GM23338 (cell line): ENCODE measurements around the gene PORCN. TPM values are rescaled to one million over a fixed set of nuclear protein-coding genes. Genes with fewer than 3 reads are reported as not detected.

Experiments
- ATAC-seq: fragments of 200-7000 bp; cut with Tn5 transposase; 3 replicates; pipeline ENCODE4 v1.9.1; 2020
- DNase-seq: peaks from one replicate; pipeline ENCODE4 v3.0.0-alpha.2; 2015; ENCODE audit warnings: low spot score
- H2AFZ ChIP-seq: fragments of 200-600 bp; sonication (generic); 2 replicates; pipeline ENCODE4 v1.8.0; 2016; ENCODE audit warnings: antibody characterized with exemption, mild to moderate bottlenecking, moderate library complexity
- H3F3A ChIP-seq: fragments of 200-600 bp; sonication (generic); replicated peaks from 2 replicates; pipeline ENCODE4 v1.8.0; 2017; ENCODE audit warnings: antibody characterized with exemption, mixed run types, low read depth
- H3K27ac ChIP-seq: fragments of 200-600 bp; sonication (generic); 2 replicates; pipeline ENCODE4 v1.6.1; 2016; ENCODE audit warnings: low read depth
- H3K27me3 ChIP-seq: fragments of 200-600 bp; sonication (generic); 2 replicates; pipeline ENCODE4 v1.8.0; 2016; ENCODE audit warnings: mild to moderate bottlenecking, mixed run types, moderate library complexity; ENCODE audit not compliant: insufficient read depth
- H3K36me3 ChIP-seq: fragments of 200-600 bp; sonication (generic); 2 replicates; pipeline ENCODE4 v1.8.0; 2016; ENCODE audit warnings: mild to moderate bottlenecking; ENCODE audit not compliant: insufficient read depth
- H3K4me1 ChIP-seq: fragments of 200-600 bp; sonication (generic); 2 replicates; pipeline ENCODE4 v1.8.0; 2016; ENCODE audit warnings: mild to moderate bottlenecking, moderate library complexity; ENCODE audit not compliant: insufficient read depth
- H3K4me2 ChIP-seq: fragments of 200-600 bp; sonication (generic); 2 replicates; pipeline ENCODE4 v1.7.1; 2017; ENCODE audit warnings: mixed run types
- H3K4me3 ChIP-seq: fragments of 200-600 bp; sonication (generic); 2 replicates; pipeline ENCODE4 v1.6.1; 2016; ENCODE audit warnings: mixed run types
- H3K79me2 ChIP-seq: fragments of 200-600 bp; sonication (generic); replicated peaks from 2 replicates; pipeline ENCODE4 v1.8.0; 2017; ENCODE audit warnings: mild to moderate bottlenecking; ENCODE audit not compliant: insufficient read depth
- H3K9me2 ChIP-seq: fragments of 200-600 bp; sonication (generic); 2 replicates; pipeline ENCODE4 v1.8.0; 2017; ENCODE audit not compliant: insufficient read depth
- H4K20me1 ChIP-seq: fragments of 200-600 bp; sonication (generic); replicated peaks from 2 replicates; pipeline ENCODE4 v1.8.0; 2017; ENCODE audit warnings: mild to moderate bottlenecking; ENCODE audit not compliant: insufficient read depth
- H3K27ac Mint-ChIP-seq: 2 replicates; pipeline ENCODE4 v1.8.0; 2020; ENCODE audit warnings: inconsistent platforms, mild to moderate bottlenecking, moderate library complexity, mixed read lengths
- H3K27me3 Mint-ChIP-seq: 3 replicates; pipeline ENCODE4 v1.8.0; 2022; ENCODE audit warnings: low read depth, mild to moderate bottlenecking, moderate library complexity, mixed read lengths, inconsistent platforms; ENCODE audit not compliant: insufficient read depth, poor library complexity
- H3K36me3 Mint-ChIP-seq: 3 replicates; pipeline ENCODE4 v1.8.0; 2021; ENCODE audit warnings: low read depth, mild to moderate bottlenecking, inconsistent platforms, moderate library complexity, mixed read lengths
- H3K4me1 Mint-ChIP-seq: 3 replicates; pipeline ENCODE4 v1.8.0; 2020; ENCODE audit warnings: mild to moderate bottlenecking, inconsistent platforms, mixed read lengths
- H3K4me3 Mint-ChIP-seq: 3 replicates; pipeline ENCODE4 v1.8.0; 2021; ENCODE audit warnings: moderate library complexity, mild to moderate bottlenecking, inconsistent platforms, mixed read lengths
- H3K9me3 Mint-ChIP-seq: 3 replicates; pipeline ENCODE4 v1.8.0; 2020; ENCODE audit warnings: moderate library complexity, mild to moderate bottlenecking, inconsistent platforms, mixed read lengths
- CREB1 ChIP-seq: fragments of 250-450 bp; sonication (Bioruptor Pico); IDR thresholded peaks from 2 replicates; pipeline ENCODE4 v1.5.0; 2020; ENCODE audit warnings: low read depth, mild to moderate bottlenecking, moderate library complexity
- EZH2 ChIP-seq: fragments of 200-600 bp; sonication (generic); IDR thresholded peaks from one replicate; pipeline ENCODE4 v1.8.0; 2017; ENCODE audit warnings: antibody characterized with exemption, mild to moderate bottlenecking, low read depth; ENCODE audit not compliant: unreplicated experiment
- EZH2phosphoT487 ChIP-seq: fragments of 200-600 bp; sonication (generic); IDR thresholded peaks from one replicate; pipeline ENCODE4 v1.8.1; 2018; ENCODE audit warnings: antibody characterized with exemption; ENCODE audit not compliant: unreplicated experiment
- NANOG ChIP-seq: IDR thresholded peaks from 2 replicates; pipeline ENCODE4 v1.6.1; 2016; ENCODE audit warnings: antibody characterized with exemption, borderline replicate concordance
- POLR2AphosphoS5 ChIP-seq: IDR thresholded peaks from 2 replicates; pipeline ENCODE4 v1.6.1; 2016; ENCODE audit warnings: antibody characterized with exemption, low read depth
- STAT1 ChIP-seq: IDR thresholded peaks from one replicate; pipeline ENCODE4 v1.6.1; 2016; ENCODE audit warnings: antibody characterized with exemption; ENCODE audit not compliant: unreplicated experiment
- ZNF114 ChIP-seq: fragments of 250-450 bp; sonication (Bioruptor Pico); IDR thresholded peaks from 2 replicates; pipeline ENCODE4 v1.5.0; 2020; ENCODE audit warnings: mild to moderate bottlenecking, moderate library complexity
- ZNF331 ChIP-seq: fragments of 250-450 bp; sonication (Bioruptor Pico); IDR thresholded peaks from 2 replicates; pipeline ENCODE4 v1.5.0; 2020; ENCODE audit warnings: low read depth, mild to moderate bottlenecking, moderate library complexity
- polyA plus RNA-seq: library from polyadenylated mRNA; unstranded; fragments of >200 nt; fragmentation: Nextera tagmentation; extraction: Ambion mirVana; gene quantifications from 2 replicates; pipeline ENCODE4 v1.2.1, GENCODE V29; 2016
- total RNA-seq: library from RNA; depleted of rRNA; stranded (reverse); fragments of >200 nt; shearing (Covaris generic); gene quantifications from 2 replicates; pipeline ENCODE4 v1.2.3, GENCODE V29; 2014
- TF ChIP-seq, protein P1 (sequence below): IDR thresholded peaks from one replicate; pipeline ENCODE4 v1.6.1; 2018; ENCODE audit warnings: antibody characterized with exemption; ENCODE audit not compliant: unreplicated experiment
- TF ChIP-seq, protein P2 (sequence below): IDR thresholded peaks from 2 replicates; pipeline ENCODE4 v1.6.1; 2016; ENCODE audit warnings: antibody characterized with exemption
- TF ChIP-seq, protein P3 (sequence below): fragments of 250-450 bp; sonication (Bioruptor Pico); IDR thresholded peaks from 2 replicates; pipeline ENCODE4 v1.5.0; 2020; ENCODE audit warnings: mild to moderate bottlenecking, moderate library complexity

The PORCN gene
- total and polyA plus RNA-seq, 2 experiments from 2014 or later, result 19.4 to 28.5 TPM

DNA sequence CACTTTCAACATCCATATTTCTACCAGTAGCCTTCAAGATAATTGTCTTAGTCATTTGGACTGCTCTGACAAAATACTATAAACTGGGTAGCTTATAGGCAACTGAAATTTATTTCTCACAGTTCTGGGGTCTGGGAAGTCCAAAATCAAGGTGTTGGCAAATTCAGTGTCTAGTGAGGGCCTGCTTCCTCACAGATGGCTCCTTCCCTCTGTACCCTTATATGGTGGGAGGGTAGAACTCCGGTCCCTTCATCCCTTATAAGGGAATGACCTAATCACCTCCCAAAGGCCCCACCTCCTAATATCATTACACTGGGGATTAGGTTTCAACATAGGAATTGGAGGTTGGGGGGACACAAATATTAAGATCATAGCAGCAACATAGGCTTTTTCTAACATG, 23.4 kb downstream of the PORCN start:
- Histone ChIP-seq H2AFZ (no peak overlapping the region), H3K9me2 (no peaks in the 10 kb centered on the region), H4K20me1 (no peaks in the 10 kb centered on the region), H3K79me2 (no peaks in the 10 kb centered on the region), H3K27ac (no peak overlapping the region), H3K36me3 (no peaks in the 10 kb centered on the region; the same call in 1 of the 2 replicates), H3F3A (no peaks in the 10 kb centered on the region), H3K4me3 (no peak overlapping the region), H3K4me1 (no peaks in the 10 kb centered on the region), H3K4me2 (no peak overlapping the region), H3K27me3 (no peaks in the 10 kb centered on the region)
- Mint-ChIP-seq H3K9me3 (no peaks in the 10 kb centered on the region), H3K36me3 (peaks cover 20% of the 10 kb centered on the region), H3K27ac (no peak overlapping the region), H3K27me3 (no peaks in the 10 kb centered on the region), H3K4me1 (peaks cover 3% of the 10 kb centered on the region; the same call in 1 of the 3 replicates), H3K4me3 (no peak overlapping the region)
- DNase-seq (no peak), ATAC-seq (peak; percentile 28; the same call in 1 of the 3 replicates)
- no peak for TF ChIP-seq ZNF114 (CRISPR knock-in tag)
- TF ChIP-seq ZNF331 (CRISPR knock-in tag), result no peak

DNA sequence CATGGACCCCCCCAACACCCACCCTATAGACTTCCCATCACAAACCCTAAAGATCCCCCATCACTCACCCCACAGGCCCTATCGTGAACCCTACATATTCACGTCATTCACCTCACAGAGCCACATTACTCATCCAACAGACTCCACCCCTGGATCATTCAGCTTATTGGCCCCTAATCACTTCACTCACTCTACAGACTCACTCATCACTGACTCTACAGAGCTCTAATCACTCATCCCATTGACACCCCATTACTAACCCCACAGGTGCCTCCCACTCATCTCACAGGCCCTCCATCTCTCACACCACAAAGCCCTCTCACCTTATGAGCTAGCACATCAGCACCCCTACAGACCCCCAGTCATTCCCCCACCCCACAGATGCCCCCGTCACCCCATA, 24.4 kb downstream of the PORCN start:
- Histone ChIP-seq H3K27me3 (no peaks in the 10 kb centered on the region), H3K4me1 (no peaks in the 10 kb centered on the region), H3K27ac (no peak overlapping the region), H3K4me3 (no peak overlapping the region), H3K4me2 (no peak overlapping the region), H4K20me1 (no peaks in the 10 kb centered on the region), H3F3A (no peaks in the 10 kb centered on the region), H2AFZ (no peak overlapping the region), H3K36me3 (no peaks in the 10 kb centered on the region; the same call in 1 of the 2 replicates), H3K9me2 (no peaks in the 10 kb centered on the region), H3K79me2 (no peaks in the 10 kb centered on the region)
- H3K4me3 Mint-ChIP-seq, result no peak overlapping the region; the same call in 2 of the 3 replicates
- H3K9me3 Mint-ChIP-seq, result no peaks in the 10 kb centered on the region
- DNase-seq (no peak), ATAC-seq (no peak)
- H3K36me3 Mint-ChIP-seq, result peaks cover 10% of the 10 kb centered on the region
- H3K27me3 Mint-ChIP-seq, result no peaks in the 10 kb centered on the region
- H3K4me1 Mint-ChIP-seq, result peaks cover 3% of the 10 kb centered on the region; the same call in 1 of the 3 replicates
- no peak overlapping the region; the same call in 1 of the 2 replicates for H3K27ac Mint-ChIP-seq
- TF ChIP-seq EZH2phosphoT487, result no peak
- no peak for TF ChIP-seq ZNF114 (CRISPR knock-in tag)
- TF ChIP-seq NANOG, result no peak
- no peak for TF ChIP-seq EZH2
- no peak for TF ChIP-seq CREB1 (CRISPR knock-in tag)
- TF ChIP-seq, protein P1, sequence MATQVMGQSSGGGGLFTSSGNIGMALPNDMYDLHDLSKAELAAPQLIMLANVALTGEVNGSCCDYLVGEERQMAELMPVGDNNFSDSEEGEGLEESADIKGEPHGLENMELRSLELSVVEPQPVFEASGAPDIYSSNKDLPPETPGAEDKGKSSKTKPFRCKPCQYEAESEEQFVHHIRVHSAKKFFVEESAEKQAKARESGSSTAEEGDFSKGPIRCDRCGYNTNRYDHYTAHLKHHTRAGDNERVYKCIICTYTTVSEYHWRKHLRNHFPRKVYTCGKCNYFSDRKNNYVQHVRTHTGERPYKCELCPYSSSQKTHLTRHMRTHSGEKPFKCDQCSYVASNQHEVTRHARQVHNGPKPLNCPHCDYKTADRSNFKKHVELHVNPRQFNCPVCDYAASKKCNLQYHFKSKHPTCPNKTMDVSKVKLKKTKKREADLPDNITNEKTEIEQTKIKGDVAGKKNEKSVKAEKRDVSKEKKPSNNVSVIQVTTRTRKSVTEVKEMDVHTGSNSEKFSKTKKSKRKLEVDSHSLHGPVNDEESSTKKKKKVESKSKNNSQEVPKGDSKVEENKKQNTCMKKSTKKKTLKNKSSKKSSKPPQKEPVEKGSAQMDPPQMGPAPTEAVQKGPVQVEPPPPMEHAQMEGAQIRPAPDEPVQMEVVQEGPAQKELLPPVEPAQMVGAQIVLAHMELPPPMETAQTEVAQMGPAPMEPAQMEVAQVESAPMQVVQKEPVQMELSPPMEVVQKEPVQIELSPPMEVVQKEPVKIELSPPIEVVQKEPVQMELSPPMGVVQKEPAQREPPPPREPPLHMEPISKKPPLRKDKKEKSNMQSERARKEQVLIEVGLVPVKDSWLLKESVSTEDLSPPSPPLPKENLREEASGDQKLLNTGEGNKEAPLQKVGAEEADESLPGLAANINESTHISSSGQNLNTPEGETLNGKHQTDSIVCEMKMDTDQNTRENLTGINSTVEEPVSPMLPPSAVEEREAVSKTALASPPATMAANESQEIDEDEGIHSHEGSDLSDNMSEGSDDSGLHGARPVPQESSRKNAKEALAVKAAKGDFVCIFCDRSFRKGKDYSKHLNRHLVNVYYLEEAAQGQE, result no peak
- TF ChIP-seq, protein P2, sequence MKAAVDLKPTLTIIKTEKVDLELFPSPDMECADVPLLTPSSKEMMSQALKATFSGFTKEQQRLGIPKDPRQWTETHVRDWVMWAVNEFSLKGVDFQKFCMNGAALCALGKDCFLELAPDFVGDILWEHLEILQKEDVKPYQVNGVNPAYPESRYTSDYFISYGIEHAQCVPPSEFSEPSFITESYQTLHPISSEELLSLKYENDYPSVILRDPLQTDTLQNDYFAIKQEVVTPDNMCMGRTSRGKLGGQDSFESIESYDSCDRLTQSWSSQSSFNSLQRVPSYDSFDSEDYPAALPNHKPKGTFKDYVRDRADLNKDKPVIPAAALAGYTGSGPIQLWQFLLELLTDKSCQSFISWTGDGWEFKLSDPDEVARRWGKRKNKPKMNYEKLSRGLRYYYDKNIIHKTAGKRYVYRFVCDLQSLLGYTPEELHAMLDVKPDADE, result no peak
- TF ChIP-seq, protein P3, sequence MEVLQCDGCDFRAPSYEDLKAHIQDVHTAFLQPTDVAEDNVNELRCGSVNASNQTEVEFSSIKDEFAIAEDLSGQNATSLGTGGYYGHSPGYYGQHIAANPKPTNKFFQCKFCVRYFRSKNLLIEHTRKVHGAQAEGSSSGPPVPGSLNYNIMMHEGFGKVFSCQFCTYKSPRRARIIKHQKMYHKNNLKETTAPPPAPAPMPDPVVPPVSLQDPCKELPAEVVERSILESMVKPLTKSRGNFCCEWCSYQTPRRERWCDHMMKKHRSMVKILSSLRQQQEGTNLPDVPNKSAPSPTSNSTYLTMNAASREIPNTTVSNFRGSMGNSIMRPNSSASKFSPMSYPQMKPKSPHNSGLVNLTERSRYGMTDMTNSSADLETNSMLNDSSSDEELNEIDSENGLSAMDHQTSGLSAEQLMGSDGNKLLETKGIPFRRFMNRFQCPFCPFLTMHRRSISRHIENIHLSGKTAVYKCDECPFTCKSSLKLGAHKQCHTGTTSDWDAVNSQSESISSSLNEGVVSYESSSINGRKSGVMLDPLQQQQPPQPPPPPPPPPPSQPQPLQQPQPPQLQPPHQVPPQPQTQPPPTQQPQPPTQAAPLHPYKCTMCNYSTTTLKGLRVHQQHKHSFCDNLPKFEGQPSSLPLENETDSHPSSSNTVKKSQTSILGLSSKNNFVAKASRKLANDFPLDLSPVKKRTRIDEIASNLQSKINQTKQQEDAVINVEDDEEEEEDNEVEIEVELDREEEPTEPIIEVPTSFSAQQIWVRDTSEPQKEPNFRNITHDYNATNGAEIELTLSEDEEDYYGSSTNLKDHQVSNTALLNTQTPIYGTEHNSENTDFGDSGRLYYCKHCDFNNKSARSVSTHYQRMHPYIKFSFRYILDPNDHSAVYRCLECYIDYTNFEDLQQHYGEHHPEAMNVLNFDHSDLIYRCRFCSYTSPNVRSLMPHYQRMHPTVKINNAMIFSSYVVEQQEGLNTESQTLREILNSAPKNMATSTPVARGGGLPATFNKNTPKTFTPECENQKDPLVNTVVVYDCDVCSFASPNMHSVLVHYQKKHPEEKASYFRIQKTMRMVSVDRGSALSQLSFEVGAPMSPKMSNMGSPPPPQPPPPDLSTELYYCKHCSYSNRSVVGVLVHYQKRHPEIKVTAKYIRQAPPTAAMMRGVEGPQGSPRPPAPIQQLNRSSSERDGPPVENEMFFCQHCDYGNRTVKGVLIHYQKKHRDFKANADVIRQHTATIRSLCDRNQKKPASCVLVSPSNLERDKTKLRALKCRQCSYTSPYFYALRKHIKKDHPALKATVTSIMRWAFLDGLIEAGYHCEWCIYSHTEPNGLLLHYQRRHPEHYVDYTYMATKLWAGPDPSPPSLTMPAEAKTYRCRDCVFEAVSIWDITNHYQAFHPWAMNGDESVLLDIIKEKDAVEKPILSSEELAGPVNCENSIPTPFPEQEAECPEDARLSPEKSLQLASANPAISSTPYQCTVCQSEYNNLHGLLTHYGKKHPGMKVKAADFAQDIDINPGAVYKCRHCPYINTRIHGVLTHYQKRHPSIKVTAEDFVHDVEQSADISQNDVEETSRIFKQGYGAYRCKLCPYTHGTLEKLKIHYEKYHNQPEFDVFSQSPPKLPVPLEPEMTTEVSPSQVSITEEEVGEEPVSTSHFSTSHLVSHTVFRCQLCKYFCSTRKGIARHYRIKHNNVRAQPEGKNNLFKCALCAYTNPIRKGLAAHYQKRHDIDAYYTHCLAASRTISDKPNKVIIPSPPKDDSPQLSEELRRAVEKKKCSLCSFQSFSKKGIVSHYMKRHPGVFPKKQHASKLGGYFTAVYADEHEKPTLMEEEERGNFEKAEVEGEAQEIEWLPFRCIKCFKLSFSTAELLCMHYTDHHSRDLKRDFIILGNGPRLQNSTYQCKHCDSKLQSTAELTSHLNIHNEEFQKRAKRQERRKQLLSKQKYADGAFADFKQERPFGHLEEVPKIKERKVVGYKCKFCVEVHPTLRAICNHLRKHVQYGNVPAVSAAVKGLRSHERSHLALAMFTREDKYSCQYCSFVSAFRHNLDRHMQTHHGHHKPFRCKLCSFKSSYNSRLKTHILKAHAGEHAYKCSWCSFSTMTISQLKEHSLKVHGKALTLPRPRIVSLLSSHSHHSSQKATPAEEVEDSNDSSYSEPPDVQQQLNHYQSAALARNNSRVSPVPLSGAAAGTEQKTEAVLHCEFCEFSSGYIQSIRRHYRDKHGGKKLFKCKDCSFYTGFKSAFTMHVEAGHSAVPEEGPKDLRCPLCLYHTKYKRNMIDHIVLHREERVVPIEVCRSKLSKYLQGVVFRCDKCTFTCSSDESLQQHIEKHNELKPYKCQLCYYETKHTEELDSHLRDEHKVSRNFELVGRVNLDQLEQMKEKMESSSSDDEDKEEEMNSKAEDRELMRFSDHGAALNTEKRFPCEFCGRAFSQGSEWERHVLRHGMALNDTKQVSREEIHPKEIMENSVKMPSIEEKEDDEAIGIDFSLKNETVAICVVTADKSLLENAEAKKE, result no peak
- TF ChIP-seq POLR2AphosphoS5, result no peak
- TF ChIP-seq STAT1, result no peak
